ENCODE results near the gene ZNF324B. TPM values are rescaled to one million over a fixed set of nuclear protein-coding genes. Genes with fewer than 3 reads are reported as not detected.
"Not testable (repeated sequence)": the region's sequence is repeated elsewhere in the genome, so short reads cannot be mapped to it uniquely, and the experiment has no call there.

The ZNF324B gene
- total and polyA plus RNA-seq, 5 experiments from 2014 or later = 1.4 to 12.9 (median 2.6) TPM

DNA sequence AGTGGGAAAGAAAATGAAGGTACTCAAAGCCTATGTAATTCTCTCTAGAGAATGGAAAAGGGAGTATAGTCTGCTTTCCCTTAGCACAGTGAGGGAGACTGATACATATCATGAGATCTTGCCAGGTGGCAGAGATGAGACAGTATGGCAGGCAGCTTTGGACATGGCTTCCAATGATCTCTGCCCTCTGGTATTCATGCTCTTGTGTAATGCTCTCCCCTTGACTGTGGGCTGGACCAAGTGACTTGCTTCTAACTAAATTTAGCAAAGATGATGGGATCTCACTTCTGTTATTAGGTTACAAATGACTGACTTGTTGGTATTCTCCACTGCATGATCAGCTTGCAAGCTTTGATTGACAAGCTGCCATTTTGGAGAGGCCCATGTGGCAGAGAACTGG is 21.7 kb upstream of the ZNF324B start:
- Mint-ChIP-seq H3K4me1 (no peaks in the 10 kb centered on the region), H3K27ac (no peak overlapping the region), H3K36me3 (peaks cover 14 to 55% (median 33%) of the 10 kb centered on the region in 3 donors), H3K9me3 (peaks cover 0 to 85% (median 31%) of the 10 kb centered on the region in 9 donors), H3K4me3 (no peak overlapping the region), H3K27me3 (no peaks in the 10 kb centered on the region)
- no peak for DNase-seq
- POLR2A ChIA-PET = interaction anchor here (1.1 kb wide), 1 partner anchor 13 kb away, joined by 3 read pairs; no protein-coding TSS in a partner anchor
- no peak for ATAC-seq

DNA sequence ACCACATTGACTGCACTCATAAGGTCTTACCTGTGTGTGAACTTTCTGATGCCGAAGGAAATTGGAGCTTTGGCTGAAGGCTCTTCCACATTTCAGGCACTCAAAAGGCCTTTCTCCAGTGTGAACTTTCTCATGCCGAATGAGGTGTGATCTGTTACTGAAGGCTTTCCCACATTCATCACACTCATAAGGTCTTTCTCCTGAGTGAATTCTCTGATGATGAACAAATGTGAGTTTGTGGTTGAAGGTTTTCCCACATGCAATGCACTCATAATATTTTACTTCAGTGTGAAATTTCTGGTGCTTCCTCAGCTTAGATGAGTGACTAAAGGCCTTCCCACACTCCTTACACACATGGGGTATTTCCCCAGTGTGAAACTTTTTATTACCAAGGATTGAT is 17.2 kb upstream of the ZNF324B start:
- no peak for DNase-seq
- Mint-ChIP-seq H3K4me1 (peaks cover 11 to 16% (median 14%) of the 10 kb centered on the region in 4 donors), H3K4me3 (no peak overlapping the region), H3K27ac (no peak overlapping the region), H3K27me3 (no peaks in the 10 kb centered on the region), H3K36me3 (peaks cover 52 to 93% (median 63%) of the 10 kb centered on the region in 3 donors), H3K9me3 (peaks cover 10 to 99% (median 42%) of the 10 kb centered on the region in 9 donors)
- POLR2A ChIA-PET = interaction anchor here (0.5 kb wide), 1 partner anchor 71 kb away, joined by 4 read pairs; no protein-coding TSS in a partner anchor
- no peak for ATAC-seq

DNA sequence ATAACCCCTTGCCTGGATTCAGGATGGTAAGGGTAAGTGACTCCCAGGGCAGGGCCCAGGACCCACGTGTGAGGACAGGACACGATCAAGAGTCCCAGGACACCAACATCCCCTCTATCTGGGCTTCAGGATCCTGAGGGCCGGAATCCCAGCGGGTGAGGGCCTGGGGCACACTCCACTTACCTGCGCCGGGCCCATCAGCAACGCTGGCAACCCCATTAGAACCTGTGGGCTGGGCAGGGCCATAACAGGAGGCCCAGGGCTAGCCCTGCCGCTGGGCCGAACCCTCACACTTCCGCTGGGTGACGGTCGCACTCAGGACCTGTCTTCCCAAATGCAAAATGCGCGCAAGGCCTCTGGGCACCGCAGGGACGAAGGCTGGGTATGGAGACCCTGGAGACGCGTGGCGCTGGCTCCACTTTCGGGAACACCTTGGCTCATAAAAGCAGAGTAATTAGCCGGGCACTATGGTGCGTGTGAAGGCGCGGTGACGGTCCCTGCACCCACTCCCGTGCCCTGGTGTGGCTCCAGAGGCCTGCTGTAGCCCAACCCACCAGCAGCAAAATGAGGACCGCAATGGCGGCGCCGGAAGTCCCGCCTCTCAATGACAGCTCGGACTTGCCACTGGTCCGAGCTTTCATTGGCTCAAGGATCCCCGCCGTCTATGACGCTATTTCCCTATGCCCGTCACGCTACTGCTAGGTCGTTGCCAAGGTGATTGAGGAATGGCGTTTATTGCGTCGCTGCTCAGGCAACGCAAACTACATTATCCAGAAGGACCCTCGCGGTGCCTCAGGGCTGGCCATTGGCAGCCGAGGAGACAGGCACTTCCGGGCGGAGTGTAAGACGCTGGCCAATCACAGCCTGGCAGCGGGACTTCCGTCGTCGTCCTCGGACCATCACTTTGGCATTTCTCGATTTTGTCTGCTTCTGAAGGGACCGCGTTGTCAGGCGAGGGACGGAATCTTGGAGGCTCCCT is 11.6 kb upstream of the ZNF324B start, which contains the start of gene ZNF132:
ZNF132 (minus strand) TSS at position 578 of the 979 bp plus-strand sequence; CDS start at position 246, 332 bp downstream.
- peak; percentile 95 to 96 for ATAC-seq
- peak; percentile 84 to 98 (median 95) for DNase-seq
- Mint-ChIP-seq H3K27ac (peak within 1 kb of the TSS; percentile 96 to 100 (median 98)), H3K4me1 (peaks cover 26 to 39% (median 33%) of the 10 kb centered on the region in 4 donors), H3K27me3 (peaks cover 0 to 2% (median 0%) of the 10 kb centered on the region in 5 donors), H3K36me3 (peaks cover 45 to 53% (median 45%) of the 10 kb centered on the region in 3 donors), H3K9me3 (peaks cover 10 to 56% (median 49%) of the 10 kb centered on the region in 9 donors), H3K4me3 (peak within 1 kb of the TSS; percentile 93 to 100 (median 98))
- POLR2A ChIA-PET = interaction anchor here (0.6 to 2.0 kb wide), 14 partner anchors 8 to 731 kb away, joined by 3 to 10 read pairs (median 4); partner anchors contain the start of genes ZBTB45, ZNF154, ZNF274 and ZNF497

DNA sequence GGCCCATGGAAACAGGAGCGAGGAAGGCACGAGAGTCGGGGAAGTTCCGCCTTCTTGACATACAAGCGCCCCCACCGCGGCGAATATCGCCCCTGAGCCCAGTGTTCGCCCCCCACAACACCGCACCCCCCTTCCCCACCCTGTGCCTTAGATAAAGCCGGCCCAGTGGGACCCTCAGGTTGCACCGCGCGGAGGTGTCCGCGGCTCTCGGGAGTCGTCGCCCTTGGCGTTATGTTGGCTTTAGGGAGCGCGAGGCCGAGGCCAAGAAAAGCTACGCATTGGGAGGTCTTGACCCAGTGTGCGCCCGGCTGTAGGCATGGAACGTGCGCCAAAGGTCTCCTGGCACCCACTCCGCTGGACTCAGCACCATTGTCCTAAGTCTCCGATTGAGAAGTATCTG is 10.9 kb upstream of the ZNF324B start:
- Mint-ChIP-seq H3K27me3 (peaks cover 0 to 2% (median 0%) of the 10 kb centered on the region in 5 donors), H3K36me3 (peaks cover 38 to 46% (median 38%) of the 10 kb centered on the region in 3 donors), H3K4me1 (peaks cover 26 to 39% (median 33%) of the 10 kb centered on the region in 4 donors), H3K27ac (peak overlapping the region; percentile 96 to 100 (median 98)), H3K9me3 (peaks cover 10 to 51% (median 42%) of the 10 kb centered on the region in 9 donors), H3K4me3 (peak overlapping the region; percentile 93 to 100 (median 98))
- DNase-seq (no peak), ATAC-seq (no peak)
- POLR2A ChIA-PET = interaction anchor here (0.6 to 2.0 kb wide), 14 partner anchors 9 to 732 kb away, joined by 3 to 10 read pairs (median 4); partner anchors contain the start of genes ZBTB45, ZNF135, ZNF154 and ZNF274

DNA sequence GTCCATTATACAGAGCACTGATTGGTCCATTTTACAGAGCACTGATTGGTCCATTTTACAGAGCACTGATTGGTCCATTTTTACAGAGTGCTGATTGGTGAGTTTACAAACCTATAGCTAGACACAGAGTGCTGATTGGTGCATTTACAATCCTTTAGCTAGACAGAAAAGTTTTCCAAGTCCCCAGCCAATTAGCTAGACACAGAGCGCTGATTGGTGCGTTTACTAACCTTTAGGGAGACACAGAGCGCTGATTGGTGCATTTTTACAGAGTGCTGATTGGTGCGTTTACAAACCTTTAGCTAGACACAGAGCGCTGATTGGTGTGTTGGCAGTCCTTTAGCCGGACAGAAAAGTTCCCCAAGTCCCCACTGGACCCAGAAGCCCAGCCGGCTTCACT is 8.4 kb upstream of the ZNF324B start:
- H3K4me3 Mint-ChIP-seq, DNase-seq, ATAC-seq, H3K27ac Mint-ChIP-seq: not testable (repeated sequence)
- Mint-ChIP-seq H3K27me3 (peaks cover 4 to 17% (median 7%) of the 10 kb centered on the region in 5 donors), H3K9me3 (peaks cover under 1 to 38% (median 19%) of the 10 kb centered on the region in 9 donors), H3K4me1 (peaks cover 20 to 32% (median 27%) of the 10 kb centered on the region in 4 donors), H3K36me3 (peaks cover 14 to 24% (median 20%) of the 10 kb centered on the region in 3 donors)
- POLR2A ChIA-PET = interaction anchor here (0.6 to 1.2 kb wide), 2 partner anchors 11 to 56 kb away, joined by 3 read pairs; partner anchors contain the start of gene RPS5

DNA sequence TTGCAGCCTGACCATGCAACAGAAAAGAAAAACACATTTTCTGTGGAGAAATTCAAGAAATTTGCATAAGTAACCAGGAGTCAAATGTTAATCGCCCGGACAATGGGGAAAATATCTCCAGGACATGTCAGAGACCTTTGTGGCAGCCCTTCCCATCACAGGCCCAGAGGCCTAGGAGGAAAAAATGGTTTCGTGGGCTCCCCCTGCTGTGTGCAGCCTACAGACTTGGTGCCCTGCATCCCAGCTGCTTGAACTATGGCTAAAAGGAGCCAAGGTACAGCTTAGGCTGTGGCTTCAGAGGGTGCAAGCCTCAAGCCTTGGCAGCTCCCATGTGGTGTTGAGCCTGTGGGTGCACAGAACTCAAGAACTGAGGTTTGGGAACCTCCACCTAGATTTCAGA is 2.6 kb upstream of the ZNF324B start:
- ATAC-seq, H3K4me3 Mint-ChIP-seq, DNase-seq, H3K36me3 Mint-ChIP-seq, POLR2A ChIA-PET: not testable (repeated sequence)
- peak overlapping the region in 1 of 10 donors; percentile 40 for H3K27ac Mint-ChIP-seq
- H3K9me3 Mint-ChIP-seq = peaks cover 0 to 10% (median 5%) of the 10 kb centered on the region in 9 donors
- H3K27me3 Mint-ChIP-seq = peaks cover 9 to 24% (median 13%) of the 10 kb centered on the region in 5 donors
- peaks cover 15 to 23% (median 20%) of the 10 kb centered on the region in 4 donors for H3K4me1 Mint-ChIP-seq

DNA sequence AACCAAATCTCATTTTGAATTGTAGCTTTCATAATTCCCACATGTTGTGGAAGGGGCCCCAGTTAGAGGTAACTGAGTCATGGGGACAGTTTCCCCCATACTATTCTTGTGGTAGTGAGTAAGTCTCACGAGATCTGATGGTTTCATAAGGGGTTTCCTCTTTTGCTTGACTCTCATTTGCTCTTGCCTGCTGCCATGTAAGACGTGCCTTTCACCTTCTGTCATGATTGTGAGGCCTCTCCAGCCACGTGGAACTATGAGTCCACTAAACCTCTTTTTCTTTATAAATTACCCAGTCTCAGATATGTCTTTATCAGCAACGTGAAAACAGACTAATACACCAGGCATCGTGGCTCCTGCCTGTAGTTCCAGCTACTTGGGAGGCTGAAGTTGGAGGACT is 1.4 kb upstream of the ZNF324B start:
- not testable (repeated sequence) for H3K36me3 Mint-ChIP-seq, ATAC-seq, DNase-seq
- Mint-ChIP-seq H3K4me1 (peaks cover 17 to 29% (median 21%) of the 10 kb centered on the region in 4 donors), H3K9me3 (peaks cover 0 to 10% (median 5%) of the 10 kb centered on the region in 9 donors), H3K4me3 (peak overlapping the region in 2 of 10 donors; percentile 15 to 40), H3K27me3 (peaks cover 7 to 24% (median 13%) of the 10 kb centered on the region in 5 donors), H3K27ac (peak overlapping the region in 2 of 10 donors; percentile 53 to 90)
- POLR2A ChIA-PET = interaction anchor here (0.7 kb wide), 2 partner anchors 14 to 81 kb away, joined by 3 to 6 read pairs; no protein-coding TSS in a partner anchor

DNA sequence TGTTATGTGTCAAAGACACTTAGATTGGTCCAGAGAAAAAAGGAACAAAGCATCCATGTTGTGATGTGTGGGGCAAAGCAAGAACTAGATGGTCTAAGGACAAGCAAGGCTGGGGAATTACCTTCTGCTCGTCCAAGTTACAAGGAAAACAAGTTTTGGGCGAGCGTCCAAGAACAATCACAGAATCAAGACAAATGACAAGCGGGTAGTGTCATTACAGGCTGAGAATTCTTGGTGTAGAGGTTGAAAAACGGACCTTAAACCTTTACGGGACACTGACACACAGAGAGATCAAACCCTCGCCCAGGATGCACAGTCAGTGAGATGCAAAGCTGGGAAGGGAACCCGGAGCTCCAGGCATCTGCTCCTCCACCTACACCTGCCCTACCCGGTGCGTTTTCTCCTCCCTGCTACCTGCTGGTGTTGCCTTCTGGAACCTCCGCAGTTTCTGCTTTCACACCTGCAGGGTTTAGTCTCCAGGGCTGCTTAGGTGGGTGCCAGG is 515 bp upstream of the ZNF324B start:
- H3K4me3 Mint-ChIP-seq = peak overlapping the region; percentile 79 to 93 (median 90)
- H3K9me3 Mint-ChIP-seq = peaks cover 0 to 10% (median 5%) of the 10 kb centered on the region in 9 donors
- peak overlapping the region; percentile 19 to 93 (median 87) for H3K27ac Mint-ChIP-seq
- H3K36me3 Mint-ChIP-seq = peaks cover 6 to 9% (median 7%) of the 10 kb centered on the region in 3 donors
- POLR2A ChIA-PET = interaction anchor here (0.7 to 1.7 kb wide), 8 partner anchors 12 to 268 kb away, joined by 3 to 8 read pairs (median 4); partner anchors contain the start of genes TRIM28, ZNF274, ZNF324 and ZNF497
- H3K4me1 Mint-ChIP-seq = peaks cover 17 to 29% (median 21%) of the 10 kb centered on the region in 4 donors
- DNase-seq (no peak), ATAC-seq (peak; percentile 25 to 39)
- peaks cover 7 to 24% (median 13%) of the 10 kb centered on the region in 5 donors for H3K27me3 Mint-ChIP-seq

DNA sequence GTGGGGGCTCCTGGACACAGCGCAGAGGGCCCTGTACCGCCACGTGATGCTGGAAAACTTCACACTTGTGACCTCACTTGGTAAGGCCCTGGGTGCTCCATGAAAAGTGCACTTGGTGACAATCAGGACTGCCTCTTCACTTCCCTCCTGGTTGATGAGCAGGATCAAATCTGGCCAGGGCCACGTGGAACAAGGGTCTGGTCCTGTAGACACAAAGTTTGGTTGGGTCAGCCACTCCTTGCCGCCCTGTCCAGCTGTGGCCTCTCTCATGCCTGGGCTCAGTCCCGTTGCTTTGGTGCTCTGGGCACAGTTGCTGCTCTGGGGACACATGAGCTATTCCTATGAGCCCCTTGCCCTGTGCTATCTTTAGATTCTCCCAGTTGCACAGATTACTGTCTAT is 2.3 kb downstream of the ZNF324B start:
- H3K27ac Mint-ChIP-seq = peak overlapping the region in 2 of 10 donors; percentile 14 to 27
- ATAC-seq = no peak
- H3K4me3 Mint-ChIP-seq = peak overlapping the region in 6 of 10 donors; percentile 14 to 83 (median 44)

DNA sequence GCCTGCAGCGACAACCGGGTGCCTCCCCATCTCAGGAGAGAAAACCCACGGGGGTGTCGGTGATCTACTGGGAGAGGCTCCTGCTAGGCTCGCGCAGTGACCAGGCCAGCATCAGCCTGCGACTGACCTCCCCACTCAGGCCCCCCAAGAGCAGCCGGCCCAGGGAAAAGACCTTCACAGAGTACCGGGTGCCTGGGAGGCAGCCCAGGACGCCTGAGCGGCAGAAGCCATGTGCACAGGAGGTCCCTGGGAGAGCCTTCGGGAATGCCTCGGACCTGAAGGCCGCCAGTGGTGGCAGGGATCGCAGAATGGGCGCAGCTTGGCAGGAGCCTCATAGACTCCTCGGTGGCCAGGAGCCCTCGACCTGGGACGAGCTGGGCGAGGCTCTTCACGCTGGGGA is 3.9 kb downstream of the ZNF324B start:
- Mint-ChIP-seq H3K9me3 (peaks cover 0 to 2% (median 0%) of the 10 kb centered on the region in 9 donors), H3K4me1 (peaks cover 17 to 28% (median 21%) of the 10 kb centered on the region in 4 donors), H3K4me3 (no peak overlapping the region), H3K27me3 (peaks cover 0 to 3% (median 0%) of the 10 kb centered on the region in 5 donors), H3K36me3 (peaks cover 0 to 13% (median 6%) of the 10 kb centered on the region in 3 donors), H3K27ac (no peak overlapping the region)
- POLR2A ChIA-PET = interaction anchor here (1.1 kb wide), 1 partner anchor 11 kb away, joined by 3 read pairs; no protein-coding TSS in a partner anchor
- DNase-seq (no peak), ATAC-seq (no peak)

More for the DNA sequence above, 2.3 kb downstream of the ZNF324B start:
- POLR2A ChIA-PET = interaction anchor here (0.8 kb wide), 1 partner anchor 11 kb away, joined by 3 read pairs; no protein-coding TSS in a partner anchor
- peaks cover 0 to 5% (median 2%) of the 10 kb centered on the region in 5 donors for H3K27me3 Mint-ChIP-seq
- DNase-seq = no peak
- H3K9me3 Mint-ChIP-seq = peaks cover 0 to 4% (median 0%) of the 10 kb centered on the region in 9 donors
- H3K36me3 Mint-ChIP-seq = peaks cover 0 to 13% (median 6%) of the 10 kb centered on the region in 3 donors
- H3K4me1 Mint-ChIP-seq = peaks cover 17 to 29% (median 21%) of the 10 kb centered on the region in 4 donors

DNA sequence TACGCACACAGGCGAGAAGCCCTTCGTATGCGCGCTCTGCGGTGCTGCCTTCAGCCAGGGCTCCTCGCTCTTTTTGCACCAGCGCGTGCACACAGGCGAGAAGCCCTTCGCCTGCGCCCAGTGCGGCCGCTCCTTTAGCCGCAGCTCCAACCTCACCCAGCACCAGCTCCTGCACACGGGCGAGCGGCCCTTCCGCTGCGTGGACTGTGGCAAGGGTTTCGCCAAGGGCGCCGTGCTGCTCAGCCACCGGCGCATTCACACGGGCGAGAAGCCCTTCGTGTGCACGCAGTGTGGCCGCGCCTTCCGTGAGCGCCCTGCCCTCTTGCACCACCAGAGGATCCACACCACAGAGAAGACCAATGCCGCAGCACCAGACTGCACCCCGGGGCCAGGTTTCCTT is 4.7 kb downstream of the ZNF324B start:
- POLR2A ChIA-PET = no interaction called here

More for the DNA sequence above, 4.7 kb downstream of the ZNF324B start:
- Mint-ChIP-seq H3K36me3 (peaks cover 0 to 15% (median 6%) of the 10 kb centered on the region in 3 donors), H3K4me3 (peak overlapping the region in 1 of 10 donors; percentile 56), H3K4me1 (peaks cover 11 to 20% (median 16%) of the 10 kb centered on the region in 4 donors), H3K9me3 (peaks cover 0 to 2% (median 0%) of the 10 kb centered on the region in 9 donors), H3K27ac (no peak overlapping the region), H3K27me3 (peaks cover 0 to 2% (median 0%) of the 10 kb centered on the region in 5 donors)
- no peak for ATAC-seq
- DNase-seq = no peak

All from naive thymus-derived CD8-positive, alpha-beta T cell (primary cell).